SIG-M5 (cell line): ENCODE data around the gene VDAC1.
"Not testable (repeated sequence)": the region's sequence is repeated elsewhere in the genome, so short reads cannot be mapped to it uniquely, and the experiment has no call there.

ENCODE experiments used
- DNase-seq: peaks from one replicate; lab custom pipeline; 2025; lab: John Stamatoyannopoulos, UW

The VDAC1 gene

GRCh38 chr5:133995341-133995740, 9.4 kb downstream of the VDAC1 start:
- DNase-seq = no peak

- DNase-seq = no peak
Measured at GRCh38 chr5:133994990-133995333, 9.8 kb downstream of the VDAC1 start.

GRCh38 chr5:133994297-133994989, 10.3 kb downstream of the VDAC1 start:
- no peak for DNase-seq

DNA sequence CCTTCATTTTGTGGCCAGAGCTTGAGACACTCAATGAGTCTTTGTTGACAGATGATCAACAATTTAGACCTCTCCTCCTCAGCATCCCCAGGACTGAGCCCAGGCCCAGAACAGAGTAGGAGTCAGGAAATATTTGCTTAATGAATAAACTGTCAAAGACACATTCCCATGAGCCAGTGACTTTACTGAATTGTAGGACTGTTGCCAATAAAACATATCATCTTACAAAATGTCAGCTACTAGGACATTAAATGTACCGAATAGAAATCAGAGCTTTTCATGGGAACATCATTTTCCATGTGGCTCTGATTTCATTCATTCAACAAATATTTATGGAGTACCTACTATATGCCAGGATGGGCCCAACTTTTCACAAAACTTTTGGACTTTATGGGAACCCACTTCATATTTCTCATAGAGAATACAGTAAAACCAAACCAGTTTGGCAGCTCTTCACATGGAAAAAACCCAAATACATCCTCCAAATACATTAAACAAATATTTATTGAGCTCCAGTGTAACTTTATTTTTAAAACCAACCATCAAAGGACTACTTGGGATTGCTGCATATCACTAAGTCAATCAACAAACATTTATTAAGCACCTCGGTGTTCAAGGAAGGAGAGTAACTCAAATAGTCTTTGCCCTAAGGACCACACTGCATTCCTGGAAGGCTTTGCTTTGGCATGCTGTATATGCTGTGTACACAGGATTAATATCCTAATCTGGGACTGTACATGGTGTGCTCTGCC, 11.4 kb downstream of the VDAC1 start:
- no peak for DNase-seq

- no peak for DNase-seq
Measured at GRCh38 chr5:133992429-133993155, 12.2 kb downstream of the VDAC1 start.

GRCh38 chr5:133991171-133991910, 13.4 kb downstream of the VDAC1 start:
- no peak for DNase-seq

DNA sequence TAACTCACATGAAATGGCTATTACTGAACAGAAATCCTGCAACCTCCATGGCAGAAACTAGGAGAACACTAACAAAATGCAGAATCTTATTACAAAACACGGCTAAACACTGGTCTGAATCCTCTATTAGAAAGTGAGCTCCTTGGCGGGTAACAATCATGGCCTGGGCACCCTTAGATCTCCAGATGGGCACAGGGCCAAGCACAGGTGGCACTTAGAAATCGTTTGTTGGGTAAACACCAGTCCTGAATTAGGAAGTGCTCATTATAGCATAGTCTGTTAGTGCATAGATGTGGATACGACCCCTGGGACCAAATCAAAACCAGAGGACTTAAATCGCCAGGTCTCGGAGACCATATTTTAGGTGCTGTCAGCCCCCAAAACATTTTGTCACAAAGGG, 14.4 kb downstream of the VDAC1 start:
- DNase-seq = no peak

DNA sequence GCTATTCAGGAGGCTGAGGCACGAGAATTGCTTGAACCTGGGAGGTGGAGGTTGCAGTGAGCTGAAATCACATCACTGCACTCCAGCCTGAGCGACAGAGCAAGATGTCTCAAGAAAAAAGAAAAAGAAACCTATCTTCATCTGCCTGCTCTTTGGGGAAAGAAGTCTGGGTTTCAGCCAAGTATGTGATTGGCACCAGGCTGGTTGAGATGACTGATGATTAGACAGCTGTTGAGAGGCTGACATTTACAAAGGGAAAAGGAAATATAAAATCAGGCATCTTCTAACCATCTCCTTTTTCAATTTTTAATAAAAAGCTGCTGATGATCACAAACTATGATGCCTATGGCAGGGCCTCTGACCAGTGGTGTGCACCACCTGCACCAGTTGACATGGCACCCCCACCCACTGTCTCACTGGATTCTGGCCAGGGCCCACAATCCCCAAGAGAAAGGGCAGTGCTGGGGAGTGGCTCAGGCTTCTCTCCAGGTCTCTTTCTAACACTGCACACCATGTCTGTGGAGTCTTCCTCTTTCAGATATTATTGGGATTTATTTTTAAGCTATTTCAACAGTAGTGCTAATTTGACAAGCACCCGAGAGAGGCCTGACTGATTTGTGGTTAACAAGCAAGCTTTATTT, 19.1 kb downstream of the VDAC1 start:
- no peak for DNase-seq

- no peak for DNase-seq
Measured at GRCh38 chr5:133983674-133984073, 21.1 kb downstream of the VDAC1 start.

- DNase-seq = no peak
Measured at GRCh38 chr5:133981714-133982113, 23.1 kb downstream of the VDAC1 start.

DNA sequence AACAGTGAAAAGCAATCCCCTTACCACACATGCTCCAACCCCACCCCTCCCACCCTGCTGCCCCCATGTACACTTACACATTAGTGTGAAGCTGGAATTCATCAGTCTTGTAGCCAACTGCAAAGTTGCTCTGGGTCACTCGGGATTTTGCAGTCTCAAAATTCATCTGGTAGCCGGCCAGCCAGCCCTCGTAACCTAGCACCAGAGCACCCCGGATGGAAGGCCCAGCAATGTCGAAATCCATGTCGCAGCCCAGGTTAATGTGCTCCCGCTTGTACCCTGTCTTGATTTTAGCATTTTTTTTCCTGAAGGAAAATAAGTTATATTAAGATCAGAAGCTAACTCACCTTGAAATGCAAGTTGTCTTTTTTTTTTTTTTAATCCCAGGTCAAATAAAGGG, 24.1 kb downstream of the VDAC1 start:
- no peak for DNase-seq

GRCh38 chr5:133978943-133979342, 25.8 kb downstream of the VDAC1 start:
- no peak for DNase-seq

DNA sequence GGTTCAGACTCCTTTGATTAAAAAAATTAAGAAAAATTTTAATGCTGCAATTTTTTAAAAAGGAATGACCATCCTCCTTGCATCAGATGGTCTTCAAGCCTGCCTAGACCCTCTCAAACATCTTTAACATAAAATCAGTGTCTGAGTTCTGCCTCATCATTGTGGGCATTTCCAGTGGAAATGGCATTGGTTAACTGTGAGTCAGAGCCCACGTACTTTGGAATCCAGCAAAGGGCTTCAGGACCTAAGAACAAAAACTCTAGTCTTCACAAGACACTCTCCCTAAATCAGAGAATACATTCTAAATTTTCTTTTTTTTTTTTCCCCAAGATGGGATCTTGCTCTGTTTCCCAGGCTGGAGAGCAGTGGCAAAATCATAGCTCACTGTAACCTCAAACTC, 26.9 kb downstream of the VDAC1 start:
- no peak for DNase-seq

- DNase-seq = no peak
Measured at GRCh38 chr5:133977161-133977787, 27.5 kb downstream of the VDAC1 start.

DNA sequence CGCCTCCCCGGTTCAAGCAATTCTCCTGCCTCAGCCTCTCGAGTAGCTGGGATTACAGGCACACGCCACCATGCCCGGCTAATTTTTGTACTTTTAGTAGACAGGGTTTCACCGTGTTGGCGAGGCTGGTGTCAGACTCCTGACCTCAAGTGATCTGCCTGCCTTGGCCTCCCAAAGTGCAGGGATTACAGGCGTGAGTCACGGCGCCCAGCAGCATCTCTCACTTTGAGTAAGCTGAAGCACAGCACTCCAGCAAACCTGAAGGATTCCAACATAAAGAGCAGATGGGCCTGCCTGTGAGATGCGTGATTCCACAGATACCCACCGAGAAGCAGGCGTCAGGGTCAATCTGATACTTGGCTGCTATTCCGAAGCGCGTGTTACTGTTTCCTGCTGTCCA, 29.2 kb downstream of the VDAC1 start:
- not testable (repeated sequence) for DNase-seq

DNA sequence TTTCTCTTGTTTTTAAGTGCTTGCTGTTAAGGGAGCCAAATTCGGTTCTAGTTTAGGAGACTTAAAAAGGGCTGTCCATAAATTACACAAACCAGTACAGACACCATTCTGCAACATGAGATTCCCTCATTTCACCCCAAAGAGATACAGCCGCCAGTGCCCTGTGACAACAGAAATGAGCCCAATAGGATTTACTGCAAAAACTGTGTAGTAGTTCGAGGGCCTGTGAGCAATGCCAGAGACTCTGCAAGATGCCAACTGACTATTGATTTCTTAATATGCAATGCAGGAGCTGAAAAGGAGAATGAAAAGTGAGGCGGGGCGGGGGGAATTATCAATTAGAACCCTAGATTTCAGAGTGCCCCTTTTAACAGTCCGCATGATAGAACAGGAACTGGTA, 30.6 kb downstream of the VDAC1 start:
- DNase-seq = no peak

DNA sequence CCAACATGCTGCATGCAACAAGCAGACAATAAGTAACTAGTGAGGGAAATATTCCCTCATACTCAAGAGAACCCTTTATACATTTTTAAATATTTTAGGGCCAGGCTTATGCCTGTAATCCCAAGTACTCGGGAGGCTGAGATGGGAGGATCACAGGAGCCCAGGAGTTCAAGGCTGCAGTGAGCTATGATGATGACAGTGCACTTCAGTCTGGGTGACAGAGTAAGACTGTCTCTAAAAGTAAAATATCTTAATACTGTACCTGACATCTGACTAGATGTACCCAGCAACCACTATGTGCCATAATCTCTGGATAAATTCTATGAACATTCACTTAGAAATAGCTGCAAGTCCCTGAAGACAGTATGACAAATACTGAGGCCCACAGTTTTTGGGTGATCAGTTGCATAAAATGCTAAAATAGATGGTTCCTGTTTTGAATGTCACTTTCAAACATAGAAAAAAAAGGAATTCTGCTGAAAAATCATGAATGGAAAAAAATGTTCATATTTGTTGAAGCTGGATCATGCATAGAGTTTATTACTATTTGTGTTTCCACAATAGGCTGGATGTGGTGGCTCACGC, 34.4 kb downstream of the VDAC1 start:
- DNase-seq = no peak

GRCh38 chr5:133969654-133970324, 35.0 kb downstream of the VDAC1 start:
- no peak for DNase-seq

GRCh38 chr5:133968204-133968980, 36.4 kb downstream of the VDAC1 start, which contains the start of gene C5orf15:
Gene C5orf15 (minus strand): TSS chr5:133968625. CDS start chr5:133968584, 41 bp downstream.
- peak; percentile 97 for DNase-seq
